Pulmonary artery endothelial cell (primary cell): ENCODE results near the gene SOX21. TPM values are rescaled to one million over a fixed set of nuclear protein-coding genes. Genes with fewer than 3 reads are reported as not detected.

Experiments used
- DNase-seq: peaks from one replicate; pipeline ENCODE4 v3.0.0-alpha.2; 2011; ENCODE audit warnings: low read depth, low spot score
- total RNA-seq: library from RNA; depleted of rRNA; stranded (reverse); fragments of >200 nt; gene quantifications from 2 replicates; pipeline ENCODE4 v1.2.3, GENCODE V29; 2014

The SOX21 gene
- total RNA-seq, 1 donor from 2014 or later = 0.07 TPM

- no peak for DNase-seq
Observed at GRCh38 chr13:94679614-94680013, 32.7 kb downstream of the SOX21 start.

GRCh38 chr13:94678845-94679244 lies 33.5 kb downstream of the SOX21 start:
- DNase-seq = no peak

DNA sequence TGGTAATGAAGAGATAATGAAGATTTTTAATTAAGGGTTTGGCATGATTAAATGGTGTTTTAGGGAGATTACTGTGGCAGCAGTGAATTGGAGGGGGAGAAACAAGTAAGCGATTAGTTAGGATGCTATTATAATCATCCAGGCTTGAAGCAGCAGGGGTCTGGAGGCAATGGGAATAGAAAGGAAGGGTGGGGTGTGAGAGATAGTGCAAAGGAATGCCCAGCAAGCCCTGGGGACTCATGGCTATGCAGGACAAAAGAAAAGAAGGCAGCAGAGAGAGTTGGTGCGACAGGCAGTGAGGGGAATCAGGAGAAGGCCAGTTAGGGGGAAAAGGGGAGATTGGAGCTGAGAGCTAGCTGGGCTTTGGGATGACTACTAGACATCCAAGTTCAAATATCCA lies 34.5 kb downstream of the SOX21 start:
- DNase-seq = no peak

GRCh38 chr13:94674609-94675348 lies 37.6 kb downstream of the SOX21 start:
- DNase-seq = no peak

DNA sequence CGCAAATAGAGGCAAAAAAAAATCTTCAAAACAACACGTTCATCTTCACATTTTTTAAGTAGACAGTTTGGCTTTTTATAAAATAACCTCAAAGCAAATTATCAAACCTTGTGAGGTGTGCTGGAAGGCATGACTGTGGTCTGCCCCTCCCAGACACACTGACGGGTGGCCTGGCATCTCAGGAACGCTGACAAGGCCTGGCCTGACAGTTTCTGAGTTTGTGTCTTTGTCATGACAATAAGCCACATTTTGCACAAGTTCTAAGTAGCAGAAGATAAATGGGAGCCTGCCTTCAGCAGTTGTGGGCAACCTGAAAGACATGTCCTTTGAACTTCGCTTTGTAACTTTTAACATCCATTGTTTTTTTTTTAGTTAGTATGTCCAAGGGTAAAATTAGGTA lies 38.5 kb downstream of the SOX21 start:
- DNase-seq = no peak

GRCh38 chr13:94672400-94672799 lies 39.9 kb downstream of the SOX21 start:
- no peak for DNase-seq

- no peak for DNase-seq
Observed at GRCh38 chr13:94667190-94667589, 45.2 kb downstream of the SOX21 start.

GRCh38 chr13:94666065-94666464 lies 46.3 kb downstream of the SOX21 start:
- no peak for DNase-seq

- no peak for DNase-seq
Observed at GRCh38 chr13:94664889-94665288, 47.5 kb downstream of the SOX21 start.

DNA sequence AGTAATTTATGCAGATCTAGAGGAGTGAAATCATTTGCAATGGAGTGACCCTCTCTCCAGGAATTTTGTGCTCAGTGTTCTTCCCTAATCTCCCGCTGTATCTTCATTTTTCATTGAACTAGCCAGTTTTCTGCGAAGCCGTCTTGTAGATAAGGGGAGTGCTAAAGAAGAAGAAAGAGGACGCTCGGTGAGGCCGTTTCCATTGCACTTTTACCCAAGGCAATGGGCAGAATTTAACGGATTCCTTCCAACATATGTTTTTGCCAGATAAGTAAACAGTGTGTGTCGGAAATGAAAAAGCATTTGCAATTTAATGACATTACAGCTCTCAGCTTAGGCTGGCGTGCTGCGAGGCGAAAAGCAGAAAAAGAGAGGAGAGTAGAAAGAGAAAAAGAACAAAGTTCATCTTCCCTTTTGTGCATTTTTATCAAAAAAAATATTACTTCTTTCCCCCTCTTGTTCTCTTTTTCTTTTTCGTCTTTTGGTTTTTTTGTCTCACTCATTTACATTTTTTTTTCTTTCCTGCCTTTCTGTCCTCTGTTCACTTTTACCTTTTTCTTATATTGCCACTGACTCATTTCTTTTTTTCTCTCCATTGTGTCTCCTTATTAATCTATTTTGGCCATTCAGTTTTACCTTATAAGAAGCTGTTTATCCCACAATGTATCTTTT lies 49.9 kb downstream of the SOX21 start:
- DNase-seq = no peak

- DNase-seq = no peak
Observed at GRCh38 chr13:94661406-94661805, 50.9 kb downstream of the SOX21 start.

DNA sequence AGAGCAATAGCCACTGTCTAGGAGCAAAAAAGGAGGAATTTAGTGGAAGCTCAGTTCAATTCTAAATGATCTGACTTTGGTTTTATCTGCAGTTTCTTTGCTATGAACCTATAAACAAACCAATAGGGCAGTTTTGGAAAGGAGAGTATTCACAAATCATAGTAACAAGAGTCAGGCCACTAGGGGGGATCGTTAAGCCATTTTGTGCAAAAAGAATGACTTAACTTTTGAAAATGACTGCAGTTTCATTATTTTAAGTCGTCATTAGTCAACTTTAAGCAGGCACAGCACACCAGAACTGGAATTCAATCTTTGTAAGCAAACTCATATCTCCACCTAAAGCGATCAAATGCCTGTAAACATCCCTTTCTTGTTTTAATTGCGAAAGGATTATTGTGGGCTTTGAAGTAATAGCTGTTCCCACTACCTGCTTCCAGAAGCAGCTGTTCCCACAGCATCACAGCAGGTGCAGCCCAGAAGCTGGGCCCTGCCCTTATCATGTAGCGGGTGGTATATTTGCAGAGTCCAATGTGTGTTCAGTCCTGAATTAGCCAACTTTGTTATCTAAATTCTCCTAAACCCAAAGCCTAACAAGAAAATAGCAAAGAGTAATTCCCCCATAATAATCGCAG lies 51.5 kb downstream of the SOX21 start:
- DNase-seq = no peak

Other genes starting within 250 kb of the SOX21 start
- not detected in 2 replicates for gene DCT, start 232.9 kb downstream of the SOX21 start, total RNA-seq
- gene TGDS, start 116.4 kb downstream of the SOX21 start, total RNA-seq = 13.8 and 17.8 TPM in 2 replicates
- 11.1 and 18.7 TPM in 2 replicates for gene GPR180, start 110.7 kb downstream of the SOX21 start, total RNA-seq